Measurements from ENCODE around the gene CEP128.

- TF ChIP-seq CTCF (IDR thresholded peaks at IDR 0.05; ENCODE audit: low read depth, low read length, poor library complexity, severe bottlenecking) (no peak), EZH2phosphoT487 (IDR thresholded peaks at IDR 0.05; ENCODE audit: borderline replicate concordance, low read length) (no peak)
These were observed 313.0 kb downstream of the CEP128 start for GRCh38 chr14:80628547-80628946.
